ENCODE measurements around the gene ANO10.
"Not testable (repeated sequence)": the region's sequence is repeated elsewhere in the genome, so short reads cannot be mapped to it uniquely, and the experiment has no call there.

ANO10 gene

DNA sequence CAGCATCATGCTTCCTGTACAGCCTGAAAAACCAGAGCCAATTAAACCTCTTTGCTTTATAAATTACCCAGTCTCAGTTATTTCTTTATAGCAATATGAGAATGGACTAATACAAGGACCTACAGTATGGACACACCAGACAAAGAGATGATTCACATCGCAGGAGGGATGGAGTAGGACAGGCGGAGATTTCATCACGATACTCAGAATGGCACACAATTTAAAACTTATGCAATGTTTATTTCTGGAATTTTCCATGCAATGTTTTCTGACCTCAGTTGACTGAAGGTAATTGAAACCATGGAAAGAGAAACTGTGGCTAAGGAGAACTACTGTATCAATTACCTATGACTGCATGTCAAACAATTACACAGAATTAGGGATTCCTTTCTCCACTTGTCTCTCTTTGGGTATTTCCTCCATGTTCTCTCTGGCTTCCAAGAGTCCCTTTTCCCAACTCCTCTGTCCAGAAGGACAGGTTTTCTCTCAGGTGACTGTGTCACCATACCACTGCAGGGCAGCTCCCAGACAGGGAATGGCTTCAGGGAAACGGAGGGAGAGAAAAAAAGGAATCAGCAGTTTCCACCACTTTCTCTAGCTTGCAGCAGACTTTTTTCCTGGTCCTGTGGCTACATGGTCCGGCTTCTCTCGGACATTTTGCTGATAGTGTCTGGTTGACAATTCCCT, 3.0 kb upstream of the ANO10 start:
- no peak for DNase-seq

DNA sequence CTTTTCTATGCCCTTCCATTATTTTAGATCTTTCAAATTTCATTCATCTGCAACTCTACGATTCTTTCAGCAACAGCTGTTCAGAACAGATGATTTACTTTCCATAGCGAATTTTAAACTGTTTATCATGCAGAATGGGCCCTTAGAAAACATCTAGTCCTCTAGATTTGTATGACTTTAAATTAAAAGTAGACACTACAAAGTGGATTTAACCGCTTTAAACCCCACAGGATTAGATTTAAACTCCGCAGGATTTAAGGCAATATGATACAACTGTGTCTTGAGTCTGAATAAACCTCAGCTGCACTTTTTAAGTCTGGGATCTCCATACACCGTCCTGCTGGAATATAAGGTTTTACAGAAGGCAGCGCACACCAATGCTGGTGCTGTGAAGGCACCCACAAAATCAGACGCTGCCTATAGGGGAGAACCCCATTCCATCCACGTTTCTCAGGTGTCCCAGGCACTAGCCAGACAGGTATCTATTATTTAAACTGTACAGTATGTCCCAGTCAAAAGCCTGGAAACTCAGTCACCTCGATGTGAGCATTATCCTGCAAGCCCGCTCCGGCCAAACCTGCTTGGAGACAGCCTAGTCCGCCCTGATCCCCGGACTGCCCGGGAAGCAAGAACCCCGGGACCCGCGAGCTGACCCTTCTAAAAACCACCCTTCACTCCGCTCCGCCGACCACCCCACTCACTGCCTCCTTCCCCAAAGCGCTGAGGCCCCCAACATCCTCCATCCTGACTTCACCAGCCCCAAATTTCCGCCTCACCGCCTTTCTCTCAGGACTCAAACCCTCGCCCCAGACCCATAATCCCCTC, 768 bp downstream of the ANO10 start:
- DNase-seq, result no peak

DNA sequence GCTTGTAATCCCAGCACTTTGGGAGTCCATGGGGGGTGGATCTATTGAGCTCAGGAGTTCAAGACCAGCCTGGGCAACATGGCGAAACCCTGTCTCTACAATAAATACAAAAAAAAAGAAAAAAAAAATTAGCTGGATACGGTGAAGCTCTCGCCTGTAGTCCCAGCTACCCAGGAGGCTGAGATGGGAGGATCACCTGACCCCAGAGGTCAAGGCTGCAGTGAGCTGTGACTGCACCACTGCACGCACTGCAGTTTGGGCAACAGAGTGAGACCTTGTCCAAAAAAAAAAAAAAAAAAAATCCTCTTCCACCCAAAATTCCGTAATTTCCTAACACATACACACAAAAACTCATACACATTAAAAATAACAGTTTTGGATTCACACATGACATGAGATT, 2.2 kb downstream of the ANO10 start:
- no peak for DNase-seq

DNA sequence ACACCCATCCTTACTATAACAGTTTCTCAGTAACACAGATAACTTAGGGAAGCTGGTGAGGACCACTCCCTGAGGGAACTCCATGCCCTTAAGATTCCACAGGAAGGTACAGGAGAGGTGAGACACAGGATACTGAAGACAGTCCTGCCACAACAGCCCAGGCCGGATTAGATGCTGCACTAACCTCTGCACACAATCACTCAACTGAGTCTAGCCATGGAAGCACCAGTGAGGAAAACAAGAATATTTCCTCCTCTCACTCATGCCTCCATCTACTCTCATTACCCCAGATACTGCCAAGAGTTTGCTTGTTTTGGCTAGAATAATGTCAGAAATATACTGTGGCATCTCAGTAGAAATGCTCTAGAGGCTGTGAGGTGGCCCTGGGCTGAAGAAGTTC, 3.7 kb downstream of the ANO10 start:
- no peak for DNase-seq

DNA sequence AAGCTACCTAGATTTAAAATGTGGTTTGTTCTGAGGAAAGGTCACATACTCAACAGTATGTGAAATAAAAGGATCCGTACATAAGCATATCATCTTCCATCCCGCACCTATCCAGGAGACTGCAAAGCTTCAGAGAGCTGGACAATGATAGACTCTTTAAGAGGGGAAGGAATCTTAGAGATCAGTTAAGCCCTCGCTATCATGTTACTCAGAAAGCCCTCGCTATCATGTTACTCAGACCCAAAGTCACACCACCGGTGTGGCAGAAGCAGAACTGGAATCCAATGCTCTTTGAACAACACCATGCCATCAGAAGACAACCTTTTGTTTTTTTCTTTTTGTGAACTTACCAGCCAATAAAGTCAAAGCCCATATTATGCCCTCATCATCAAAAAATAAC, 5.8 kb downstream of the ANO10 start:
- no peak for DNase-seq

DNA sequence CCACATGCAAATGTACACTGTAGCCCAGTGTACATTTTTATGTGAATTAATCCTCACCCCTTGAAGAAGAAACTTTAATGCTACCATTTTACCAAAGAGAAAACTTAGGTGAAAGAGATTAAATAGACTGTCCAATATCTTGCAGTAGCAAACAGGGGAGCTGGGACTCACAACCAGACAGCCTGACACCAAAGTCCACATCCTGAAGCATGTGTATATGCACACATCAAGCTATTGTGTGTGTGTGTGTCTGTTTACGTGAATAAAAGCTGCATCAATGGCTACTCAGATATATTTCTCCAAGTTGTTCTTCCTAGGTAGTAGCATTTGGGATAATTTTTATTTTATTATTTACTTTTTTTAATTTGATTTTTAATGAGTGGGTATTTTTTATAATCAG, 6.7 kb downstream of the ANO10 start:
- DNase-seq, result no peak

DNA sequence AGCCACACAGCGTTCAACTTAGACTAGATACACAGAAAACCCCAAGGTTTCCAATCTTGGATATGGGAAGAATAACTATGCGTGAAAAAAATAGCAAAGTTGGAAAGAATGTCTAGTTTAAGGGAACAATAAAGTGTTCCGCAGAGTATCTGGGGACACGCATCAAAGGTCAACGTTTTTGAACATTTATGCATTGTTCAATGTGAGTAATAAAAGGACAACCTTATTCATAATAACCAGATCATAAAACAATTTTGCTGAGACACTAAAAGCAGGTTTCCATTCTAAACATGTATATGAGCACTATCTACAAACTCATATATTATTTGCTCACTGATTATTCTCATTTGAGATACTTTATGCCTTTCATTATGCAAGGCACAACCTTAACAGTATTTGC, 7.8 kb downstream of the ANO10 start:
- DNase-seq, result no peak

DNA sequence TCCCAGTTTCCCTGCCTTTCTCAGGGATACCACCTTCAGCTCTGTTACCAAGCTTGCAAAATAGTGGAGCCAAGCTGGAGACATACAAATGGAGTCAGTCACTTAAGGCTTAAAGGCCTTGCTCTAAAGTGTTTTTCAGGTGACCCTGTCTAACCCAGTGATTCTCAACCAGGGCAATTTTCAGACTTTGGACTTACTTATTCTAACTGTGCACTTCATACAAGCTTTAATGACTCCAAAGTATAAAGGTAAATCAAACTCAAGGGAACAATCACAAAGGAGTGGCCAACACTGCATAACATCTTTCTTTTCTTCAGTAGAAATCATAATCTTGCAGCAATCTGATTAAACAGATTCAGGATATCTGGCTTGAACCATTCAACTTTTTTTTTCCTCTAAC, 9.4 kb downstream of the ANO10 start:
- DNase-seq, result no peak

DNA sequence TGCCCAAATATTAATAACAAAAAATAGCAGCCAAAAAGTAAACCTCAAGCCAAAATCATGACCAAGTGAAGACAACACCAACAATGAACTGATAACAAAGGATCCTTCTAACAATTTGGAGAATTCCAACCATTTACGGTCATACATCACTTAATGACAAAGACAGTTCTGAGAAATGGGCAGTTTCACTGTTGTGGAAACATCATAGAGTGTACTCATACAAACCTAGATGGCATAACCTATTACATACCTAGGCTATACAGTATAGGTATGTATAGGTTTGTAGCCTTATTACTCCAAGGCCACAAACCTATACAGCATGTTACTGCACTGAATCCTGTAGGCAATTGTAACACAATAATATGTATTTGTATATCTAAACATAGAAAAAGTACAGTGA, 12.4 kb downstream of the ANO10 start:
- no peak for DNase-seq

DNA sequence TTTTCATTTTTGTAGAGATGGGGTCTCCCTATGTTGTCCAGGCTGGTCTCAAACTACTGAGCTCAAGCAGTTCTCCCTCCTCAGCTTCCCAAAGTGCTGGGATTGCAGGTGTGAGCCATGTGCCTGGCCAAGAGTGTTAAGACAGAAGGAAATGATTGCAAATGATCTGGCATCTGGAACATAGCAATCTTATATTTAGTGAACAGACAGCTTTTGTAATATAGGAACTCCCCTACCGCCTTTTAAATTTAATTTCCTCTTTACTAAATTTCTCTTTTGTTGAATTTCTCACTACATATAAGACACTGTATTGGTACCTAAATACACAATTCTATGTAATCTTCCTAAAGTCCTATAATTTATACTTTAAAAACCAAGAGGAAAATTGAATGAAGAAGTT, 13.1 kb downstream of the ANO10 start:
- DNase-seq, result no peak

DNA sequence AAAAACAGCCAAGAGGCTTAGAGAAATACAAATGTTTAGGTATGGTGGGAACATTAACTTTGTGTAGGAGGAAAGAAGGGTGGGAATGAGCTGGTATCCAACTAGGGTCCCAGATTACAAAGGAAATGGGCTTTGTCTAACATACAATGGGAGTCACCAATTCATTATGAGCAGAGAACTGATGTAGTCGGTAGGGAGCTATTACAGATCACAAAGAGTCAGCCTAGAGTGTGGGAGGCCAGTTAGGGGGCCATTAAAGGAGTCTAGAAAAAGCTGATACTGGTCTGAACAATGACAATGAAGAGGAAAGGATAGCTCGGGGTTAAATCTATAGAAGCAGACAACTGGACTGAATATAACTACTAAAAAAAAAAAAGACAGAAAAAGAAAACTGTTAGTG, 15.5 kb downstream of the ANO10 start:
- no peak for DNase-seq

DNA sequence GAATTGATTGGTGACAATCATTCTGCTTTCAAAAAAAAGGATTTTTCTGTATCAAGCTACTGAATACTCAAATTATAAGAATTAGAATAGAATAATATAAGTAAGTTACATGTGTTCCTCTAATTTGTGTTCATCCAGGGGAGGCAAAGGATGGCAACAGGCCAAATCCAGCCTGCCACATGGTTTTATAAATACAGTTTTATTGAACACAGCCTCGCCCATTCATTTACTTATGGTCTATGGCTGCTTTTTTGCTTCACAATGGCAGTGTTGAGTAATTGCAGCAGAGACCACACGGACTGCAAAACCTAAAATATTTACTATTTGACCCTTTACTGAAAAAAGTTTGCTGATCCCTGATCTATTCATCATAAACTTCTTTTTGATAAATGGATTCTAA, 21.9 kb downstream of the ANO10 start:
- not testable (repeated sequence) for DNase-seq

DNA sequence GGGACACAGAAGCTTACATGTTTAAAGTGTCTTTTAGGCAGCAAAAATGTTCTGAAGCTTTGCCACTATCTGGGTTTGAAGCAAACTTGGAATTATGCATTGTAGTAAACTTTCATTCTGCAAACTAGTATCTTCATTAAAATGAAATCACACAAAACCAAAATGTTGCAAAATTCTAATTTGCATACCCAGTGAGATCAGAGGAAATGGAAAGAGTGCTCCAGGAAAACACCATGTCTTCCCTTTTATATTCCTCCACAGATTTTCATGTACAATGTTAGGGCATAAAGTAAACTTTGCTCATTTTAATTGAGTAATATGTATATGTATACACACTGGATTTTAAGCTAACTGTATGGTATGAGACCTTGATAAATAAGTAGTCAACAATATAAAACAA, 23.9 kb downstream of the ANO10 start:
- DNase-seq, result no peak

DNA sequence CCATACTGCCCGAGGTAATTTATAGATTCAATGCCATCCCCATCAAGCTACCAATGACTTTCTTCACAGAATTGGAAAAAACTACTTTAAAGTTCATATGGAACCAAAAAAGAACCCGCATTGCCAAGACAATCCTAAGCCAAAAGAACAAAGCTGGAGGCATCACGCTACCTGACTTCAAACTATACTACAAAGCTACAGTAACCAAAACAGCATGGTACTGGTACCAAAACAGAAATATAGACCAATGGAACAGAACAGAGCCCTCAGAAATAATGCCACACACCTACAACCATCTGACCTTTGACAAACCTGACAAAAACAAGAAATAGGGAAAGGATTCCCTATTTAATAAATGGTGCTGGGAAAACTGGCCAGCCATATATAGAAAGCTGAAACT, 25.6 kb downstream of the ANO10 start:
- DNase-seq, result not testable (repeated sequence)

DNA sequence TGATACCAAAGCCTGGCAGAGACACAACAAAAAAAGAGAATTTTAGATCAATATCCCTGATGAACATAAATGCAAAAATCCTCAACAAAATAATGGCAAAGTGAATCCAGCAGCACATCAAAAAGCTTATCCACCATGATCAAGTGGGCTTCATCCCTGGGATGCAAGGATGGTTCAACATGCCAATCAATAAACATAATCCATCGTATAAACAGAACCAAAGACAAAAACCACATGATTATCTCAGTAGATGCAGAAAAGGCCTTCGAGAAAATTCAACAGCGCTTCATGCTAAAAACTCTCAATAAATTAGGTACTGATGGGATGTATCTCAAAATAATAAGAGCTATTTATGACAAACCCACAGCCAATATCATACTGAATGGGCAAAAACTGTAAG, 26.5 kb downstream of the ANO10 start:
- not testable (repeated sequence) for DNase-seq

DNA sequence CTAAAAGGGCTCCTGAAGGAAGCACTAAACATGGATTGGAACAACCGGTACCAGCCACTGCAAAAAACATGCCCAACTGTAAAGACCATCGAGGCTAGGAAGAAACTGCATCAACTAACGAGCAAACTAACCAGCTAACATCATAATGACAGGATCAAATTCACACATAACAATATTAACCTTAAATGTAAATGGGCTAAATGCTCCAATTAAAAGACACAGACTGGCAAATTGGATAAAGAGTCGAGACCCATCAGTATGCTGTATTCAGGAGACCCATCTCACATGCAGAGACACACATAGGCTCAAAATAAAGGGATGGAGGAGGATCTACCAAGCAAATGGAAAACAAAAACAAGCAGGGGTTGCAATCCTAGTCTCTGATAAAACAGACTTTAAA, 28.2 kb downstream of the ANO10 start:
- DNase-seq, result not testable (repeated sequence)

DNA sequence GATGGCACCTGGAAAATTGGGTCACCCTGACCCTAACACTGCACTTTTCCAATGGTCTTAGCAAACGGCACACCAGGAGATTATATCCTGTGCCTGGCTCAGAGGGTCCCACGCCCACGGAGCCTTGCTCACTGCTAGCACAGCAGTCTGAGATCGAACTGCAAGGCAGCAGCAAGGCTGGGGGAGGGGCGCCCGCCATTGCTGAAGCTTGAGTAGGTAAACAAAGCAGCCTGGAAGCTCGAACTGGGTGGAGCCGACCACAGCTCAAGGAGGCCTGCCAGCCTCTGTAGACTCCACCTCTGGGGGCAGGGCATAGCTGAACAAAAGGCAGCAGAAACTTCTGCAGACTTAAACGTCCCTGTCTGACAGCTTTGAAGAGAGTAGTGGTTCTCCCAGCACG, 29.9 kb downstream of the ANO10 start:
- not testable (repeated sequence) for DNase-seq

DNA sequence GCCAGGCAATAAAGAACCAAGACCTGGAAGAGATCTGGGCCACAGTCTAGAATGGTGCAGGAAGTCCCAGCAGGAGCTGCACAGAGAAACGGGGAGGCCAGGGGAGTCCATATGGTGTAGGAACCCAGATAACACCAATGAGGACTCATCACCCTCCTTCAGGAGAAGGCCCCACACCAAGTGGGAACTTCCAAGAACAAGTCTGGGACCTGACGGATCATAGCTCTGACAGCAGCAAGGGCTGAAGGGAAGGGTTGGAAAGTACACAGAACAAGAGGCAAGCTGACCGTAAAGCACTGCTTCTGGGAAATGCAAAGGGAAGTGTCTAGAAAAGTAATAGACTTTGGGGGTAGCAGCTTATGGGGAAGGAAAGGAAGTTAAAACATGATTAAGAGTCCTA, 34.5 kb downstream of the ANO10 start:
- DNase-seq, result no peak

DNA sequence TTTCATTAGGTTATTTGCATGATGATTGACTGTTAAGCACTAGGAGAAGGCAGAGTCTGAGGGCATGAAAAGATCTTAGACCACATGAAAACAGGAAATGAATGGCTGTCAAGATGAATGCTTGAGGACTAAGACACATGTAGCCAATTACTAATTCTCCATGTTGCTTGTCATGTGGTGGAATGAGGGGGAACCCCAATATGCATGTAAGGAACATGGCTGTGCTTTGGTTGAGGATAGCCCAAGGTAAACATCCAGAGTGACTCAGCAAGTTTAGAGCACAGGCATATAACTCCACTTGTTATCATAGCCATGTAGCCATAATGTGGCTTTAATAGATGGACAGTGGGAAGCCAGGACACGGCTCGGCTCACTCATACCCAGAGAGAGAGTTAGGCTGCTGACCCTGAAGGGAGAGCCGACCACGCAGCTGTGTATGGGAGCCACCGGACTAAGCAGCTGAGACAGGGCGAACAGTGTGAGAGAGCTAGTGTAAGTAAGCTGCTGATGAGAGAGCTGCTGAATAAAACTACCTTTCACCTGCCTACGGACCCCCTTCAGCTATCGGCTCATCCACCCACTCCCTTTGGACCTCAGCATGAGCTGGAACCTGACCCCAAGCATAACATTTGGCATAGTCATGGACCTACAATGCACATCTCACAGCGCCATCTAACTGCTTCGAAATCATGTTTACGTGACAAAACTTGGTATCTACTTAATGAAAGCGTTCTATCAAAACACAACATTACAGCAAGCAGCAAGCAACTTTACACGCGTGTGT, 37.6 kb downstream of the ANO10 start:
- DNase-seq, result no peak

DNA sequence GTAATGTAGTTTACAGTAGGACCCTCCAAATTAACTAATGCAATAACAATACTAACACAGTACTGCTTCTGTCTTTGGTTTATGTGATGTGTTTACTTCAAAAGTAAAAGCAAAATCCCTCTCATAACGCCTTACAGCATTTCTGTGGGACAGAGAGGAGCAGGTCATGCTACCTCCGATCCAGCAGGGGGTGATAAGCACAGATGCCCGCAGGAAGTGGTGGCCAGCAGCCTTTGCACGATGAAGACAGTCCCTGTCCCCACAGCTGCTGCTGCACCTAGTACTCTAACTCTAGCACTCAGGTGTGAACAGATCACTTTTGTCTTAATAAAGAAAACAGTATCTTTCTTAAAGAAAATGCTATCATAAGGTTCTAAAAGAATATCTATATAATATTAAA, 38.3 kb downstream of the ANO10 start:
- DNase-seq, result no peak

DNA sequence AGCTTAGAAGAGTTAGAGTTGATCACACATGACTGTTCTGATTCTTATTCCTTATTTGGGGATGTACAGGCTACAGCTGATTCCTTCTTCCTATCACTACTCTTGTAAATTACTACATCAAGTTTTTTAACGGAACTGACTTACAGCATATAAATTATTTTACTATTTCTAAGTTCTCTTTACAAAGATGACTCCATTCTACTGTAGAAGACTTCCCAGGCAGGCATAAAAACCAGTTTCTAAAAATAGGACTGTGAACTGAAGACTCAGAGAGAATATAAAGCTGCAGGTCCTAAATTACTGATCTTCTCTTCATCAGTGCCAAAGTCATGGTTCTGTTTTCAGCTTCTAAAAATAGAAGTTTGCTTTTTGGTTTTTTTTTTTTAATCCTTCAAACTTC, 38.9 kb downstream of the ANO10 start:
- no peak for DNase-seq

DNA sequence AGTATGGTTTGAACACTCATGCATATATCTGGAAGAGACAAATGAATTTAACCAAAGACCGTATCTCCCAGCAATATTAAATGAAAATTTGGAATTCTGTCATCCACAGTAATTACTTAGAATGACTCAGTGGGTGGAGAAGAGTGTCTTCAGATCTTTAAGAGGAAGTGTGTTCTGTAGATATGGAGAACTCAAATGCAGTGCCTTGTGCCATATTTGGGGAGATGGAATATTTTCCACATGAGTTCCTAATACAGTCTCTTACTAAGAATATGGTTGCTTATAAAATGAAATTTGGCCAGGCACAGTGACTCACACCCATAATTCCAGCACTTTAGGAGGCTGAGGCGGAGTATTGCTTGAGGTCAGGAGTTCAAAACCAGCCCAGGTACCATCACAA, 40.5 kb downstream of the ANO10 start:
- no peak for DNase-seq

DNA sequence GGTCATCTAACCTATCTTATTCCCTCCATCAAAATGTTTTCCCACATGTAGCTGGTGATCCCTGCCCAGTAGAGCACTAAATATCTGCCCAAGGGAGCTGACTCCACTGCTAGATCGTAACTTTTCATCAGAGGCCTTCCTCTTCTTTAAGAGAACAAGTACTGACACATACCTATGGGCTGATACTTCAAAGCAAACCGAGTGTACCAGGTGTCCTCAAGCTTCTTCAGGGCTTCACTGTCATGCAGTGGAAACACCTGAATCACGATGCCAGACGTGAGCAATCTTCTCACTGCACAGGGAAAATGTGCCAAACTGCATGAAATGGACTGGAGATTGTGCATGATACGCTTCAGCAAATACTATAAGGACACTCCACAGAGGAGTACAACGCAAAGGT, 41.6 kb downstream of the ANO10 start:
- no peak for DNase-seq

DNA sequence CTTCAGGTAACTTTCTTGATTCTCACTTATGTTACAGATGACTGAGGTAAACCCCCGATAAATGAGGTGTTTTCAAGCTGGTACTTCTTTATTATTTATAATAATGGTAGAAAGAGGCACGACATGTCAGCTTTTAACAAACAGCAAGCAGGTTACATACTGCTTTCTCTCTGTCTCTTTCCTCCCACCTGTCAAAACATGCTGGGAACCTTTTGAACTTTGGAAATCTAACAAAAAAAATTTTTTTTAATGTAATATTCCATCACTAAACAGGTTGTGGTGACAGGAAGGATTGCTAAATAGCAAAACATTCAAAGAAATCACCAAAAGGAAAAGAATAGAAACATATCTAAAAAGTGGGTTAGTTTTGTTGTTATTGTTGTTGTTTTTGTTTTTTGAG, 48.2 kb downstream of the ANO10 start:
- DNase-seq, result no peak
